ENCODE data around the gene OPRM1. TPM values are rescaled to one million over a fixed set of nuclear protein-coding genes. Genes with fewer than 3 reads are reported as not detected.
"Not testable (repeated sequence)": the region's sequence is repeated elsewhere in the genome, so short reads cannot be mapped to it uniquely, and the experiment has no call there.

Gene OPRM1
- polyA plus RNA-seq, 1 experiment, result not detected

GRCh38 chr6:154234019-154234772 is 195.2 kb downstream of the OPRM1 start:
- no peak for TF ChIP-seq CTCF (IDR thresholded peaks at IDR 0.05; ENCODE audit: low read depth, low read length)
- H3K4me3 ChIP-seq (ENCODE audit: low read depth, low read length), result no peak overlapping the region
- ChIA-PET POLR2A (no interaction called here), CTCF (no interaction called here)
- DNase-seq (ENCODE audit: low read depth, low spot score), result no peak
- H3K27me3 ChIP-seq (ENCODE audit: control insufficient read depth, insufficient read depth, low read length), result no peaks in the 10 kb centered on the region
- no peak overlapping the region for H3K27ac ChIP-seq (ENCODE audit: low read depth, low read length)
- no peaks in the 10 kb centered on the region for H3K9me3 ChIP-seq (ENCODE audit: control insufficient read depth, insufficient read depth, low read length)

GRCh38 chr6:154236646-154237301 is 197.7 kb downstream of the OPRM1 start:
- POLR2A ChIA-PET, result no interaction called here
- no peaks in the 10 kb centered on the region for H3K9me3 ChIP-seq (ENCODE audit: control insufficient read depth, insufficient read depth, low read length)
- TF ChIP-seq CTCF (IDR thresholded peaks at IDR 0.05; ENCODE audit: low read depth, low read length), result no peak
- CTCF ChIA-PET, result no interaction called here
- DNase-seq (ENCODE audit: low read depth, low spot score), result no peak
- H3K27ac ChIP-seq (ENCODE audit: low read depth, low read length), result no peak overlapping the region
- H3K27me3 ChIP-seq (ENCODE audit: control insufficient read depth, insufficient read depth, low read length), result no peaks in the 10 kb centered on the region
- H3K4me3 ChIP-seq (ENCODE audit: low read depth, low read length), result no peak overlapping the region

GRCh38 chr6:154238831-154239230 is 199.8 kb downstream of the OPRM1 start:
- H3K4me3 ChIP-seq (ENCODE audit: low read depth, low read length), result no peak overlapping the region
- CTCF ChIA-PET, result no interaction called here
- H3K9me3 ChIP-seq (ENCODE audit: control insufficient read depth, insufficient read depth, low read length), result no peaks in the 10 kb centered on the region
- DNase-seq (ENCODE audit: low read depth, low spot score), result no peak
- H3K27ac ChIP-seq (ENCODE audit: low read depth, low read length), result no peak overlapping the region
- no peak for TF ChIP-seq CTCF (IDR thresholded peaks at IDR 0.05; ENCODE audit: low read depth, low read length)
- H3K27me3 ChIP-seq (ENCODE audit: control insufficient read depth, insufficient read depth, low read length), result no peaks in the 10 kb centered on the region
- POLR2A ChIA-PET, result no interaction called here

GRCh38 chr6:154239392-154239791 is 200.4 kb downstream of the OPRM1 start:
- no peak overlapping the region for H3K27ac ChIP-seq (ENCODE audit: low read depth, low read length)
- H3K27me3 ChIP-seq (ENCODE audit: control insufficient read depth, insufficient read depth, low read length), result no peaks in the 10 kb centered on the region
- TF ChIP-seq CTCF (IDR thresholded peaks at IDR 0.05; ENCODE audit: low read depth, low read length), result no peak
- H3K9me3 ChIP-seq (ENCODE audit: control insufficient read depth, insufficient read depth, low read length), result no peaks in the 10 kb centered on the region
- DNase-seq (ENCODE audit: low read depth, low spot score), result no peak
- no peak overlapping the region for H3K4me3 ChIP-seq (ENCODE audit: low read depth, low read length)
- POLR2A ChIA-PET, result no interaction called here
- CTCF ChIA-PET, result no interaction called here

- POLR2A ChIA-PET; H3K27ac ChIP-seq (ENCODE audit: low read depth, low read length); H3K27me3 ChIP-seq (ENCODE audit: control insufficient read depth, insufficient read depth, low read length); H3K9me3 ChIP-seq (ENCODE audit: control insufficient read depth, insufficient read depth, low read length); H3K4me3 ChIP-seq (ENCODE audit: low read depth, low read length); DNase-seq (ENCODE audit: low read depth, low spot score): not testable (repeated sequence)
- CTCF ChIA-PET, result interaction anchor here (0.7 to 1.6 kb wide), 3 partner anchors 33 to 36 kb away, joined by 3 to 5 read pairs (median 4); no protein-coding TSS in a partner anchor
Observed at GRCh38 chr6:154241061-154241460, 202.0 kb downstream of the OPRM1 start.

Measured in AG04450 (cell line).